Gastroesophageal sphincter (tissue), 4 donors: ENCODE results near the gene SLC22A15. TPM values are rescaled to one million over a fixed set of nuclear protein-coding genes. Genes with fewer than 3 reads are reported as not detected.

Experiments
- ATAC-seq: fragments of 150-250 bp; one replicate; pipeline ENCODE4 v1.9.1; 2016; ENCODE audit warnings: mild to moderate bottlenecking, moderate library complexity
- H3K27ac ChIP-seq, 4 donors: fragments of 200-600 bp; sonication (generic) in 3 of 4; 1 replicate in 3 of 4; 2 replicates in 1 of 4; pipeline ENCODE4 v1.5.1; 2016 to 2019
- H3K27me3 ChIP-seq: fragments of 200-600 bp; sonication (generic); one replicate; pipeline ENCODE4 v1.5.1; 2019
- H3K36me3 ChIP-seq, 2 donors: fragments of 200-600 bp; sonication (generic); one replicate each; pipeline ENCODE4 v1.5.1; 2019; ENCODE audit warnings: control low read depth in 1 of 2
- H3K4me1 ChIP-seq, 3 donors: fragments of 200-600 bp; sonication (generic); 1 replicate in 2 of 3; 2 replicates in 1 of 3; pipeline ENCODE4 v1.5.1; 2016 to 2019; ENCODE audit warnings: control low read depth in 2 of 3
- H3K4me3 ChIP-seq, 2 donors: fragments of 200-600 bp; sonication (generic); one replicate each; pipeline ENCODE4 v1.5.1; 2019; ENCODE audit warnings: mild to moderate bottlenecking in 1 of 2, moderate library complexity in 1 of 2
- H3K9me3 ChIP-seq, 3 donors: fragments of 200-600 bp; sonication (generic); one replicate each; pipeline ENCODE4 v1.5.1; 2017 to 2019; ENCODE audit warnings: control low read depth in 2 of 3
- EP300 ChIP-seq: sonication (generic); formaldehyde crosslinking; IDR thresholded peaks from one replicate; pipeline ENCODE4 v1.6.1; 2017; ENCODE audit warnings: antibody characterized with exemption, mild to moderate bottlenecking
- POLR2A ChIP-seq, 2 donors: fragments of 450-650 bp; IDR thresholded peaks; one replicate each; pipeline ENCODE4 v1.6.1; 2017; ENCODE audit warnings: antibody characterized with exemption in 2 of 2, mild to moderate bottlenecking in 2 of 2, moderate library complexity in 1 of 2
- POLR2AphosphoS5 ChIP-seq: sonication (generic); formaldehyde crosslinking; IDR thresholded peaks from one replicate; pipeline ENCODE4 v1.6.1; 2017; ENCODE audit warnings: antibody characterized with exemption
- WGBS, 2 donors: methylation state at CpG; one replicate each; pipeline ENCODE4 v1.1.5; 2018; ENCODE audit warnings: low coverage in 1 of 2; 5-methylcytosine and 5-hydroxymethylcytosine counted together
- total RNA-seq, 4 donors: library from RNA; depleted of rRNA; stranded (reverse); fragments of >200 nt; gene quantifications; one replicate each; pipeline ENCODE4 v1.1.0, GENCODE V29; 2016
- TF ChIP-seq, protein P1 (sequence below), 4 experiments: fragments of 200-600 bp in 2 of 4; fragments of 450-650 bp in 2 of 4; sonication (generic) in 1 of 4; IDR thresholded peaks; one replicate each; pipeline ENCODE4 v1.5.1; 2017 to 2019; ENCODE audit warnings: antibody characterized with exemption in 4 of 4, mild to moderate bottlenecking in 2 of 4, moderate library complexity in 2 of 4

SLC22A15 gene
- total RNA-seq, 4 donors from 2014 or later, result 2.3 to 6.5 (median 4.1) TPM

DNA sequence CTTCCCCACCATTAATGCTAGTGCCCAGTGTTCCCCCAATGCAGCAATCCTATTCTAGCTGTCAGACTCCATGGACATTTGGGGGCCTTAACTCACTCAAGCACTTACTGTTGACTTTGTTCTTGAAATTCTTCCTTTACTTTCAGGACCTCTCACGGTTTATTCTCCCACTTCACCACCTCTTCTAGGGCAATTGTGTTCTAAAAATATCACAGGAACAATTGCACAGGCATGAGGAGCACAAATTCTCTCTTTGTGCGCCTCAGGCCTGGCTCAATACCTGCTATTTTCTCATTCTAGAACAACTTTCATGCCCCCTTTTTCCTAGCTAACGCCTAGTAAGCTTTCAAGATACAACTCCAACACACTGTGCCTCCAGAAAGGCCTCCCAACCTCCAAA is 142.2 kb downstream of the SLC22A15 start:
- no peak for ATAC-seq

More for the DNA sequence above, 142.2 kb downstream of the SLC22A15 start:
- TF ChIP-seq POLR2AphosphoS5 (no peak), POLR2A (IDR thresholded peaks at IDR 0.05) (no peak), EP300 (no peak)
- TF ChIP-seq, protein P1, sequence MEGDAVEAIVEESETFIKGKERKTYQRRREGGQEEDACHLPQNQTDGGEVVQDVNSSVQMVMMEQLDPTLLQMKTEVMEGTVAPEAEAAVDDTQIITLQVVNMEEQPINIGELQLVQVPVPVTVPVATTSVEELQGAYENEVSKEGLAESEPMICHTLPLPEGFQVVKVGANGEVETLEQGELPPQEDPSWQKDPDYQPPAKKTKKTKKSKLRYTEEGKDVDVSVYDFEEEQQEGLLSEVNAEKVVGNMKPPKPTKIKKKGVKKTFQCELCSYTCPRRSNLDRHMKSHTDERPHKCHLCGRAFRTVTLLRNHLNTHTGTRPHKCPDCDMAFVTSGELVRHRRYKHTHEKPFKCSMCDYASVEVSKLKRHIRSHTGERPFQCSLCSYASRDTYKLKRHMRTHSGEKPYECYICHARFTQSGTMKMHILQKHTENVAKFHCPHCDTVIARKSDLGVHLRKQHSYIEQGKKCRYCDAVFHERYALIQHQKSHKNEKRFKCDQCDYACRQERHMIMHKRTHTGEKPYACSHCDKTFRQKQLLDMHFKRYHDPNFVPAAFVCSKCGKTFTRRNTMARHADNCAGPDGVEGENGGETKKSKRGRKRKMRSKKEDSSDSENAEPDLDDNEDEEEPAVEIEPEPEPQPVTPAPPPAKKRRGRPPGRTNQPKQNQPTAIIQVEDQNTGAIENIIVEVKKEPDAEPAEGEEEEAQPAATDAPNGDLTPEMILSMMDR (IDR thresholded peaks at IDR 0.05), result no peak
- no peaks in the 10 kb centered on the region for H3K9me3 ChIP-seq
- H3K27ac ChIP-seq, result no peak overlapping the region
- no peaks in the 10 kb centered on the region for H3K36me3 ChIP-seq
- peaks cover 13% of the 10 kb centered on the region for H3K27me3 ChIP-seq
- H3K4me3 ChIP-seq, result no peak overlapping the region
- no peaks in the 10 kb centered on the region for H3K4me1 ChIP-seq
- WGBS, 2 donors, result 71 to 92% methylated on average over 2 to 3 of the region's 3 CpGs

Other genes with a start within 250 kb of the SLC22A15 start
- 100 to 1,000 TPM in 3 of 4 donors, 10 to 100 TPM in 1; 86.2 to 147 (median 133) TPM for gene CASQ2, start 207.8 kb upstream of the SLC22A15 start, total RNA-seq
- not detected for gene NHLH2, start 135.4 kb upstream of the SLC22A15 start, total RNA-seq
- 1 to 10 TPM in 1 of 4 donors, not detected in 3; 1.3 TPM for gene MAB21L3, start 134.9 kb downstream of the SLC22A15 start, total RNA-seq